Activated CD8-positive, alpha-beta memory T cell treated with anti-CD3 and anti-CD28 coated beads, Interleukin-2, amount 50 U/mL, for 24 hours (primary cell): ENCODE measurements around the gene RIPK3.
"Not testable (repeated sequence)": the region's sequence is repeated elsewhere in the genome, so short reads cannot be mapped to it uniquely, and the experiment has no call there.

Experiments
- DNase-seq: peaks from one replicate; pipeline ENCODE4 v3.0.0-alpha.2; 2020; ENCODE audit errors: extremely low read depth

RIPK3 gene

DNA sequence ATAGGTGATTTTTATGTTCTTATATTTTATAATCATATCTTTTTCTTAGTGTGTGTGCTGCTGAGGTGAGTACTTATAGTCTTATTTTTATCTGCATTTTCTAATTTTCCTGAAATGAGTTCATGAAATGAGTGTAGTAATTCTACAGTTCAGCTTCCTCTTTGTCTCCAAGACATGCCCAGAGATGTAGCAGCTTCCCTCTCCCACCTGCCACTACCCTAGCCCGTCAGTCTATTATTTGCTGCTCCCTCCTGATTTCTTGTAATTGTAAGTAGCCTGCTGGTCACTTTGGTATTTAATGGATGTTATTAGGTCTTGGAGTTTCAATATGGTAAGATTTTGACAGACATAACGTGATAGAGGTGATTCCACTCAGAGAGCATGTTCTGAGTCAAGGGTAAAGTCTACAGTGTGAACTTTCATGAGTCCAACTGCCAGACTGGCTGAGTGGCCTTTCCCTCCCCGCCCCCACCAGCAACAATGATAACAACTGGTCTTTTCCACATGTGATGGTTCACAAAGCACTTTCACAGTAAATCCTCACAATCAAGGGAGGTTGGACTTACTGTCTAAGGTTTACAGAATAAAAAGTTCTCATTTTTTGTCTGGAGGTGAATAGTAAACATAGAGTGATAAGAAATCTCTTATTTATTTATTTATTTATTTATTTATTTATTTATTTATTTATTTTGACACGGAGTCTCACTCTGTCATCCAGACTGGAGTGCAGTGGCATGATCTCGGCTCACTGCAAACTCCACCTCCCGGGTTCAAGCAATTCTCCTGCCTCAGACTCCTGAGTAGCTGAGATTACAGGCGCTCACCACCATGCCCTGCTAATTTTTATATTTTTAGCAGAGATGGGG is 4.2 kb upstream of the RIPK3 start:
- DNase-seq: no peak

DNA sequence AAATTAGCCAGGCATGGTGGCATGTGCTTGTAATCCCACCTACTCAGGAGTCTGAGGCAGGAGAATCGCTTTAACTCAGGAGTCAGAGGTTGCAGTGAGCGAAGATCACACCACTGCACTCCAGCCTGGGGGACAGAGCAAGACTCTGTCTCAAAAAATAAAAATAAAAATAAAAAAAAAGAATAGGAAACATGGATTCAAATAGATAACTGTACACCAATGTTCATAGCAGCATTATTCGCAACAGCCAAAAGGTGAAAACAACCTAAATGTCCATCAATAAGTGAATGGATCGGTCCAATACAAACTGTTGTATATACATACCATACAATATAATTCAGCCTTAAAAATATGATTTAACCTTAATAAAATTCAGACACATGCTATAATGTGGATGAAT is 3.1 kb upstream of the RIPK3 start:
- DNase-seq: no peak

DNA sequence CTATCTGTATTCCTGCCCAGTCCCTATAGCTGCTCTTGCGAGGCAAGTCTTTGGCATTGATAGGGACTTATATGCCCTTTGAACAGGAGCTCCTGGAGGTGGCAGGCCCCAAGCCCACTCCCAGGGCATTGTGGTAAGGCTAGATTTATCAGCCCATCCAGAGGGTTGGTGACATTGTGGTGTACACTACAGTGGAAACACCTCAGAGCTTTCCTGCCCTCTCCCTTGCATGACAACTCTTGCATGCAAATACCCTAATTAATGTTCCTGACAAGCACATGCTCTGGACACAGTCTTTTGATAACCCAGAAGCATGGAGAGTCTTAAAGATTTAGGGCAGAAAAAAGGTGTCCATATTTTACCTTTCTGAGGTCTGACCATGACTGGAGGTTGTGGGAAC is 815 bp upstream of the RIPK3 start:
- no peak for DNase-seq

DNA sequence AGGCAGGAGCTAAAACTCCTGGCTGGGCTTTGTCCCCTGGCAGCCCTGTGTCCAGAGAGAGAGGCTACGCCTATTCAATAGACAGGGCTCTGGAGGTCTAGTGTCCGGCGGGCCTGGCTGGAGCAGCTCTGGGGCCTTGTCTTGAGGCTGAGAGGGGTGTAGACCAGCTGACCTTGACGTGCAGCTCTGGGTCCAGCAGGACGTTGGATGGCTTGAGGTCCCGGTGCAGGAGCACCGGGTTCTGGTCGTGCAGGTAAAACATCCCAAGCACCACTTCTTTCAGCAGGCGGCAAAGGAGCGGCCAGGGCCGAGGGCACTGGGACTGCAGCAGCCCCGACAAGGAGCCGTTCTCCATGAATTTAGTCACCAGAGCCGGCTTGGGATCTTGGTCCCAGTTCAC is 948 bp downstream of the RIPK3 start:
- no peak for DNase-seq

DNA sequence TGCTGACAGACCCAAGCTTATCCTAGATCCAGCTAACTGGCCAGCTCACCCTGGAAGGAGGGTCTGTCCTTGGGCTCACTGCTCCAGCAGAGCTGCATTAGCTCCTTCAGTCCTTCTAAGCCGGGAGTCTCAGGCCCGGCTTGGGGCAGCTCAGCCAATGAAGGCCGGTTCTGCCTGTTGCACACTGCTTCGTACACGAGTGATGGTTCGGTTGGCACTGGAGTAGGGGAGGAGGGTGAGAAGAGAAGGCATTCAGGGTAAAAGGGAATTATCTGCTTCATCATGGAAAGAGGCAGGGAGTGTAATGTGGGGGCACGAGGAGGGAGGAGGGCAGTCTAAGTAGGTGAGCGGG is 2.0 kb downstream of the RIPK3 start:
- no peak for DNase-seq

DNA sequence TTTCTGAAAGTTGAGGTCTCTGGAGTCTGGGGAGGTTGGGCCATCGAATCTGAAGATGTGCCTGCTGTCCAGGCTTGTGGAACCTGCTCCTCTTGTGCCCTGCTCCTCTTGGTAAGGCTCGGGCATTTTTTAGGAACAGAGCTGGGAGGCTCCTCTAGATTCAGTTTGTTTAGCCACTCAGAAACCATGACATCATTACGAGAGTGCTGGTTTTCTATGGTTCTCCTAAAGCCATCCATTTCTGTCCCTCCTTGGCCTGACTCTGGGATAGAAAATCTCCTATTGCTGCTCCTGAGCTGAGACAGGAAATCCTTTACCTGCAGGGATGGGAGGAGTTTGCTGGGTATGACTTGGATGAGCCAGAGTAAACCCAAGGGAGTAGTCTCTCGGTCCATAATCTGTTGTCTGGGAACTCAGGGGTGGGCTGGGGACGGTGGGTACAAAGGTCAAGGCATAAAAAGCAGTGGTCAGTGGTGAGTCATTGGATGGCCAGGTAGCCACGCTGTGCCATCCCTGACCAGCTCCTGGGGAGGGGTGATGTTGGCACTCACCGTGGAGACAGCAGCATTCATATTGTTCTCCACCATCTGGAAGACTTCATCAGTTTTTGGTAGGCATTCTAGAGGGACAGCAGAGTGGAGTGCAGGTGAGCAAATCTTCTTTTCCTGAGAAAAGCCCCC is 2.5 kb downstream of the RIPK3 start:
- no peak for DNase-seq

DNA sequence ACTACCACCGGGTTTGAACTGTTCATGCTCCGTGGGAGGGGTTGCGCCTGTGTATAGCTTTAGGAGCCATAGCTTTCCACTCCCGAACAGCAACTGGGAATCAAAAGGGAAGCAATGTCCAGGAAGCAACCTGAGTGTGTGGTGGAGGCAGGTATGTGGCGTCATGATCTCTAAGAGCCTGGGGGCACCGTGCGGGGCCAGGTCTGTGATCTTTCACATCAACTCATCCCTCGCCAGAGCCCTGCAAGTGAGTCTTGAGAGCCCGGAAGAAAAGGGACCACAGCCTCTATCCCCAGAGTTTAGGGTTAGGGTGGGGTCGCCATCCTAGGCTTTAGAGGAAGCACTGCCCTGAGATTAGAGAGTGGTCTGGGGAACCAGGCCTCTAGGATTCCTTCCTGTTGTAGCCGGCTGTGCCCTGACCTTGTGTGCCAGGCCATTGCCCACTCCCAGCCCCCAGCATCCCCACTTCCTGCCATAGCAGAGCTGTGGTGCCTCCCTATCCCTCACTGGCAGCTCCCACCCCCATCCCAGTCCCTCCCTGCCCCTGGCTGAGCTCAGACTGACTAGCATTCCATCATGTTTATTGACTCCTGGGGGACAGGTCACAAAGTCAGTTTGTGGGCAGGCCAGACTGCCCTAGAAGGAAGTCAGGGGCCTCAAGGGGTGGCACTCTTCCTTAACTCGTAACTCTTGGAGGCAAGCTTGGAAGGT is 4.2 kb downstream of the RIPK3 start:
- DNase-seq: no peak

DNA sequence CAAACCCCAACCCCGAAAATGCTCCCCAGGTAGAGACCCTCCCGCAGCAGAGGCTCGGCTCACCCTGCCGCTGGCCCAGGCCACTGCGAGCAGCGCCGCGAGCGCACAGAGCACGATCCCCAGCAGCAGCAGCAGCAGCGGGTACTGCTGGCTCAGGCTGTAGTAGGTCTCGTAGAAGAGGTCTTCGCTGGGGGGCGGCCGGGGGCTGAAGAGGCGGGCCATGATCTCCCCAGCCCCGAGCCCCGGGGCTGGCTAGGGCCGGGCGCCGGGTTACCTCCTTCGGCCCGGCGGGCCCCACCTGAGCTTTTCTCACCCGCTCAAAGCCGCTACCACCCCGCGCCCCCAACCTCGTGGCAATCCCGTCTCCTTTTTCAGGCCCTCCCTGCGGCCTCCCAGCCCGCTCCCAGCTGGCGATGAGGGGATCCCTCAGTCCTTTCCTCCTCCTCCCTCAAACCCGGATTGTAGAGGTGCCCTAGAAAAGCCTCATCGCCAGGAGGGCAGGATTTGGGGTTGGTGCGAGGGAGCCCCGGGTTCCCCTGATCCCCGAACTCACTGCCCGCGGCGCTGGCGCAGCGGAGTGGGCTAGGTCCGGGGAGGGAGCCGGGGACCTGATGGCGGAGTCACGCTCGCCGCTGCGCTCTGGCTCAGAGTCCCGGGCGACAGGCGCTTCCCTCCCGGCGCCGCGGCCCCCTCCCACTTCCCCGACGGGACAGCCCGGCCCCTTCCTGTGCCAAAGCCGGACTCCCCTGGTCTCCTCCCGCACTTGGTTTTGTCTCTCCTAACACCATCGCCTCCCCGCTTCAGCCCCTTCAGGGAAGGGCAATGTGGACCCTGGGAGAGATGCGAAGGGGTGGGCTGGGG is 5.1 kb downstream of the RIPK3 start, which contains the start of gene ADCY4:
Gene ADCY4, minus strand, starts transcription at position 641 of the 861 bp plus-strand sequence. Its CDS starts 419 bp downstream, at position 222.
- DNase-seq: no peak

DNA sequence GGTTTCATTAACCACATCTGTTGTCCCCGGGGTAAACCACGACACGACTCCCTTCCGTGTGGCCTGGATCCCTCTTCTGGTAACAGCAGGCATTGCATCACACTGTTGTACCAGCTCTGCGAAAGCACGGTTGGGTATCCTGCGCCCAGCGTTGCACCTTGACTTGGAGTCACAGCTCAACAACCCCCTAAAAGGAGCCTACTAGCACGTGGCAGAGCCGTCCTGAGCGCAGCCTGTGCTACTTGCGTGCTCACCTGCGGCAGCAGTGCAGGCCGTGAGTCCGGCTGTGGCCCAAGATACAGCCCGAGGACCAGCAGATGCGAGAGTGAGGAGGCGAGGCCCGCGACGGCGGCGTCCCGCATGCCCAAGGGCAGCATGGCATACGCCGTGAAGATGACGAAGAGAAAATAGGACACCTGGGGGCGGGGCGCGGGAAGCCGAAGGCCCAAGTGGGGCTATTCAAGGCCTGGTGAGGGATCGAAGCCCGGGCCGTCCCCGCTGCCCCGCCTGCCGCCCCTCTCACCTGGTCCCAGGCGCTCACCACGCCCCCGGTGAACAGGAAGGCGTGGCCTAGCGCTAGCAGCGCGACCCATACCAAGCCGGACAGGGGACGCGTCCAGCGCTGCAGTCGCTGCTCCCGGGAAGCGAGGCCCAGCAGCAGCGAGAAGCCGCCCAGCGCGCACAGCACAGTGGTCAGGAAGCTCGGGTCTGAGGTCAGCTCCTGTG is 7.4 kb downstream of the RIPK3 start:
- DNase-seq: peak; percentile 70

DNA sequence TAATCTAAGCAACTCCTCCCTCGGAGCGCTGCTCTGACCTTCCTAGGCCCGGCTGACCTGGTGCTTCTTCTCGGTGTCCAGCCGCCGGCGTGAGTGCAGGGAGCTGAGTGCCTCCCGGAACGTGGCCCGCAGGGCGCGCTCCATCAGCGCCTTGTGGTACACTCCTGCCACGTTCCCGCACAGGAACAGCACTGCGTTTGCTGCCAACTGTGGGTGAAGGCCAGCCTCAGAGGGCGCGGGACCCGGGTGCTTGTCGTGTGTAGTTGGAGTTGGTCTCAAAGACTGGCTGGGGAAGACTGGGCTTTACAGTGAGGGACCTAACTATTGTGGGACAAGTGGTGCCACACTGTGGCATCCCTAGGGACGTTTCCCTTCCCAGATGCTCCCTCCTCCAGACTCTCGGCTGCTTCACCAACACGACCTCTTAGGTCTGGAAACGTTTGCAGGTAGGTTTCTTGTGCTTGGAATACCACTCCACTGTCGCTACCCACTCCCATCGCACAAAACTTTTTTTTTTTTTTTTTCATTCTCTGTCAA is 8.0 kb downstream of the RIPK3 start:
- no peak for DNase-seq

DNA sequence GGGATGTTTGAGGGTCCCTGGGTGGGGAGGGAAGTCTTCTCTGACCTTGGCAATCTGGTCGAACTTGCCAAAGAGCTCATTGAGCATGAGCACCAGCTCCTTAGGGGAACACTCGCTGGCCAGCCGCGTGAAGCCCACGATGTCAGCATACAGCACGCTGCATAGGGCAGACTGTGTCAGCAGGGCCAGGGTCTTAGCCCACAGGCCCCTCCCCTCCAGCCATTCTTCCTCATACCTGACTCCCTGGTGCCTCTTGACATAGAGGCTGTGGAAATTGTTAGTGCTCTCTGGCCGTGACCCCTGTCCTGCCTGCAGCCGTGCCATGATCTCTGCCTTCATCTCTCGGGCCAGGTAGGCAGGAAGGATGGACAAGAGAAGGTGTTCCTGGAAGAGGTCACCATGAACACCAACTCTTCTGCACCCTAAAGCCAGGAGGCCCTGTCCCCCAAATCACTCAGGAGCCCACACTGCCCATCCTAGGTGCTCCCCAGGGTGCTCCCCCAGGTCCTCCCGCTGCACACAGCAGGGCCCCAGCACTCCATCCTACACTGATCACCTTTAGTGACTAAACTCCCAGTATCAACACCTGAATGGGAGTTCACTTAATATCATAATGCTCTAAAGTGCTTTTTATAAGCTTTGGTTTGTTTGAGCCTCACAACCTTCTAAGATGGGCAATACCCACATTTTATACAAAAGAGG is 8.7 kb downstream of the RIPK3 start:
- DNase-seq: no peak

DNA sequence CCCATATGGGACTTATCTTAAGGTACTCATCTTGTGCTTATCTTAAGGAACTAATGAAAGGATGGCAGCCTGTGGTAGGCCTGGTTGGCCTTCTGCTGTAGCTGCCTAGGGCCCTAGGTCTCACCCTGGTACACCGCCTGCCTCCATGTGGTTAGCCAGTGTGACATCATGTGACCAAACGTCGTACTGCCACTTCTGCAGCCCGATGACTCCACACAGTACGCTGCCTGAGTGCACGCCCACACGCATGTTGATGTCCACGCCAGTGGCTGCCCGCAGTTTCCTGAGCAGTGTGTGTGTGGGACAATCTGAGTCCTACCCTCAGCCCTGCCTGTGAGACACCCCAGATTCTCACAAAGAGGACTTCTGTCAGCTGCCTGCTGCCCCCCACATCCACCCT is 10.1 kb downstream of the RIPK3 start:
- DNase-seq: peak; percentile 39

DNA sequence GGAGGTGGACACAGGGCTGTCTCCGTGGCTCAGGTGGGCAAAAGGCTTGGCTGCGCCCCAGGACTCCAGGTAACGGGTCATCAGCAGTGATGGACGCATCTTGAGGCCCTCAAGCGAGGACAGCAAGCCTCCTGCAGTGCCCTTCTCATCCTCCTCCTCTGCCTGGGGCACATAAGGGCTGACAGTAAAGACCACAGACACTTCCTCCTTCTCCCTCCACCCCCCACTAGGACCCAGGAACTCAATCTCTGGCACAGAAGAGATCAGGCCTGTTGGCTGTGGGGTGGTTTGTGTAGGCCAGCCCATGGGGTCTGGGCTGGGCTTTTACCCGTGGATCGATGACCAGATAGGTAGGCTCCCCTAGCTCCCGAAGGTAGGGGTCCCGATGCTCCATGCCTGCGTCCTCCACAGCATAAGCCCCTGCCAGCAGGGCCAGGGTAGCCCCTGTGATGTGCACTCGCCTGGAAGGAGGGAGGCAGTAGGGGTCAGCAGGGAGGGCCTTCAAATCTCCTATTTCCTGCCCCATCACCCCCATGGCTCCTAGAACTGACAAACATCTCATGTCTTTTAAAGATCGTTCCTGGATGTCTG is 10.6 kb downstream of the RIPK3 start:
- DNase-seq: no peak

DNA sequence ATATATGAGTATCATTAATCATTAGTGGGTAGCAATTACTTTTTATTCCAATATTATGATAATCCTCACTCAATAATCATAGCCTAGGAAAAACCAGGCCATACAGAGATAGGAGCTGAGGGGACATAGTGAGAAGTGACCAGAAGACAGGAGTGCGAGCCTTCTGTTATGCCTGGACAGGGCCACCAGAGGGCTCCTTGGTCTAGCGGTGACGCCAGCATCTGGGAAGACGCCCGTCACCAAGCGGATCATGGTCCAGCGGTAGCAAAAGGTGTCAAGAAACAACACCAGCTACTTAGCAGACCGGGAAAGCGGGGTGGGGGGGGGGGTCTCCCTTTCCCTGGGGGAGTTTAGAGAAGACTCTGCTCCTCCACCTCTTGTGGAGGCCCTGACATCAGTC is 11.9 kb downstream of the RIPK3 start:
- not testable (repeated sequence) for DNase-seq

DNA sequence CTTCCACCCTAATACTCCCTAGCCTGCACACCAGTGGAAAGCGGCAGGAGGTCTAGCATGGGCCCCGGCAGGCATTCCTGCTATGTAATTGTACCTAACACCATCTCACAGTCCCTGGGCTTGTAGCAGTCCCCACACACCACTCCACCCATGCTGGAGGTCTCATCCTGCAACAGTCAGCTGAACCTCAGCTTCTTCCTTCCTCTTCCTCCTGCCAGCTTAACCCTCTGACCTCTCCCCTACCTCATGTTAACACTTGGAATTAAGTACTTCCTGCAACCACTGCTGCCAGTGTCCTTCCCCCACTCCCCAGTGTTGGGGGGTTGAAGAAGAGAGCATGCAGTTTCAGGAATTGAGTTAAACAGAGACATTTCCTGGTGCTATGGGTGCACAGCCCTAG is 12.5 kb downstream of the RIPK3 start:
- no peak for DNase-seq

DNA sequence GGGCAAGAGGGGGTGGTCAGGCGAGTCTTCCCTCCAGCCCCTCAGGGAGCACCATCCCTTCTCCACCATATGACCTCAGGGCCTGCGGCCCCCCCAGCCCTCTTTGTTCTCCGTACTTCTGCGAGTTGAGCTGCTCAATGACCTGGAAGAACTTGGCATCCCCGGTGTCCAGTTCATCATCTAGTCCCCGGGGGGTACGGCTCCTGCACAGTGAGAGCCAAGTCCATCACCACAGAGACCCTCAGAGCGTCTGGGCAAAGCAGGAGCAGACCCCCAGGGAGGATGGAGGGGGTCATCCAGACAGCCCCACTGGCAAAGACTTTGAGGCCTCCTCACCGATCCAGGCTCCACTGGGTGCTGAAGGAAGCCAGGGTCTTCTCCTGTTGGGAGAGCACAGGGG is 13.8 kb downstream of the RIPK3 start:
- no peak for DNase-seq

DNA sequence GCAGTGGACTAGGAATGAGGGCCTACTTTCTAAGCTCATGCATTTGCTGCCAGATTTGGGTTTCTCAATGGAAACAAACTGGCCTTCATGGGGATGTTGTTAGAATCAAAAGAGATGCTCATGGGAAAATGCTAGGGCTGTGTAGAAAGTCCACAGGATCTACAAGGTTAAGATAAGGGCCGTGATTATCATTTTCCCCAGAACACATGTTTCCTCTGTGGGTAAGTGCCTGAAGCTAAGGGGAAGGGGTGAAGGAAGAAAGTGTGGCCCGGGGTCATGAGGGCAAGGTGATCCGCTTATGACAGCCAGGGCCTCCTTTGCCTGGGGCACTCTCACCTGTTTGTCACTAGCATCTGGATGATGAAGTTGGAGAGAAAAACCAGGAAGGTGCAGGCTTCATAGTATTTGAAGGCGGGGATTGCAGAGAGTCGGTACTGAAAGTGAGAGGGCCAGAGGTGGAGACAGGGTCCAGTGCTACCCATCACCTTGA is 14.7 kb downstream of the RIPK3 start:
- no peak for DNase-seq

DNA sequence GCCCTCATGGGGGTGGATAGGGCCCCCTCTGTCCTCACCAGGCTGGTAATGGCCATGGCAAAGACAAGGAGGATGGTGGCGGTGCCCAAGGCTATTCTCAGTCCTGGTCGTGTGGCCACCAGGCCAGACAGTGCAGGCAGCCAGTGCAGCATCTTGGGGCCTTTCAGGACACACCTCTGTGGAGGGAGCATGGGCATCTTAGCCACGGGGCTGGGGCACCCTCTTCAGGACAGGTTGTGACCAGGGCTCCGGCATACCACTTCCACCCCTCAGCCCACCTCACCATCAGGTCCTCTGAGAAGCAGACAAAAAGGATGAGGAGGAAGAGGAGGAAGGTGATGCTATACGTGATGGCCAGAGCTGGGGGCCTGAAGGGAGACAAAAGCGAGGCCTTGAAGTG is 15.8 kb downstream of the RIPK3 start:
- DNase-seq: no peak

DNA sequence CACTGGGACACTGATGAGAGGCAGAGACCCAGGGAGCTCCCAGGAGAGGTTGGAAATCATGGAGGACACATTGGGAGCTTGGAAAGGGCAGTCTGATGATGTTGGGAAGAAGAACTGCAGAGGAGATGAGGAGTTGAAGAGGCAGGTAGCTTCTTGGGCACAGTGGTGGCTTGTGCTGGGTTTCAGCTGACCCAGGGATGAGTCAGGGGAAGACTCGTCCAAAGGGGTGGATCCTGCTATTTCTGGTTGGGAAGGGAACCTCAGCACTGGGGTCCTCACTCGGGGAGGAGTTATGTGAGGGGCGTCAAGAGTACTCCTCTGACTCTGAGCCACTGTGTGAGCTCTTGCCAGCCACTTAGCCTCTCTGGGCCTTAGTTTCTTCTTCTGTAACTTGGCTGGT is 16.4 kb downstream of the RIPK3 start:
- DNase-seq: no peak

DNA sequence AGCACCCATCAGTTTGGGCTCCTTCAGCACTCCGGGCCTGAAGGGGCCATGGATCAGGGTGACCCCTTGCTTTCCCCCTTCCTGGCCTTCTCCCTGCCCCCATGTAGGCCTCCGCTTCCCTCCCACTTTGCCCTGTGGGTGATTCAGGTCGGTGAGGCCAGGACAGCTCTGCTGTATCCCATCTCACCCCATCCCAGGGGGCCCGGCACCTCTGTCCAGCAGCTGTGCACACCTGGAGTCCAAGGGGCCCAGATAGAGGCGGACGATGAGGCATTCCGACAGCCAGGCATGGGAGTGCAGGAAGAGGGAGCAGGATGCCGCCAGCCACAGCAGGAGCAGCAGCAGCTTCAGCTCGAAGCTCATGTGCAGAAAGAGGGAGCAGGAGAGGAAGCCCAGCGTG is 17.1 kb downstream of the RIPK3 start:
- DNase-seq: no peak
